Activated naive CD4-positive, alpha-beta T cell treated with anti-CD3 and anti-CD28 coated beads, Interleukin-2, amount 10 ng/mL, durations not matched to agents 7 days and 5 days (primary cell): ENCODE data around the gene KDELR3.
A peak's percentile ranks its signal among the peaks of the same experiment; 100 is the strongest.
"Not testable (repeated sequence)": the region's sequence is repeated elsewhere in the genome, so short reads cannot be mapped to it uniquely, and the experiment has no call there.

Source experiments
- CTCF ChIA-PET: fragments of 350-600 bp; sonication (Branson Sonifier 250); formaldehyde crosslinking; loops from one replicate; lab custom pipeline; 2021; ENCODE audit warnings: antibody characterized with exemption; lab: Charles Lee
- DNase-seq: peaks from one replicate; pipeline ENCODE4 v3.0.0-alpha.2; 2020
- H3K27ac Mint-ChIP-seq: one replicate; pipeline ENCODE4 v1.8.0; 2021; ENCODE audit warnings: mild to moderate bottlenecking, moderate library complexity, mixed read lengths
- H3K27me3 Mint-ChIP-seq: one replicate; pipeline ENCODE4 v1.8.0; 2021; ENCODE audit warnings: mild to moderate bottlenecking, mixed read lengths
- H3K36me3 Mint-ChIP-seq: one replicate; pipeline ENCODE4 v1.8.0; 2021; ENCODE audit warnings: mixed read lengths
- H3K4me1 Mint-ChIP-seq: one replicate; pipeline ENCODE4 v1.8.0; 2021; ENCODE audit warnings: mixed read lengths
- H3K4me3 Mint-ChIP-seq: one replicate; pipeline ENCODE4 v1.8.0; 2021; ENCODE audit warnings: mild to moderate bottlenecking, moderate library complexity, mixed read lengths
- H3K9me3 Mint-ChIP-seq: one replicate; pipeline ENCODE4 v1.8.0; 2021; ENCODE audit warnings: mixed read lengths

Gene KDELR3

DNA sequence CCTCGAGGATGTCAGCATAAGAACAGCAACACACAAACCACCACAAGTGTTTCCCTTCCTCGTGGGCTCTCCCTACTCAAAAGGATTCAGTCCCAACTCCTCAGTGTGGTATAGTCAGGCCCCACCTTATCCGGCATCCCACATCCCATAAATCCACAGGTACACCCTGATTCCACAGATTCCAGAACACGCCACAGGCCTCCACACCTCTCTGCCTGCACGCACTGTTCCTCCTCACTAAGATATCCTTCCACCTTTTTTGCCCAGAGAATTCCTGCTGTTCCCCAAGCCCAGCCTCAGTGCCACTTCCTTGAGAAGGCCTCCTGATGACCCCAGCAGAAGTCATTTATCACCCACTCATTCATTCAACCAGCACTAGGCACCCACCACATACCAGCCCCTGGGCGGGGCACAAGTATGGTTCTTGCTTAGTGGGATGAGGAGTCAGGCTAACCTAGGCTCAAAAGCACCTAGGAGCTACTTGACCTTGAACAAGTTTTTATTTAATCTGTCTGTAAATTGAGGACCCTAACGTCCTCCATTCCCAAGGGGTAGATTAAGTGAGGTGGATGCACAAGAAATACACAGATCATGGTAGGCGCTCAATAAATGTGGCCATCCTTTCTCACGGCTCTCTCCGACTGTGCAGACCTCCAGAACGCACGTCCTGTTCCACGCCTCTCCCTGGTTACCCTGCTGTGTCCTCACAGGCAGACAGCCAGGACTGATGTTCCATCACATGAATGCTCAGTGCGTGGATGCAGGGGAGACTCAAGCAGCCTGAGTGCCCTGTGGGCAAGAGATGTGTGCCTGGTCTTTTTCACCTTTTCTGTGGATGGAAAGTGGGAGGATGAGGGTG, 10.8 kb upstream of the KDELR3 start:
- H3K27me3 Mint-ChIP-seq: peaks cover 95% of the 10 kb centered on the region
- H3K9me3 Mint-ChIP-seq: no peaks in the 10 kb centered on the region
- CTCF ChIA-PET: no interaction called here
- no peaks in the 10 kb centered on the region for H3K36me3 Mint-ChIP-seq
- DNase-seq: no peak
- peaks cover 24% of the 10 kb centered on the region for H3K4me1 Mint-ChIP-seq
- no peak overlapping the region for H3K27ac Mint-ChIP-seq
- peak overlapping the region; percentile 58 for H3K4me3 Mint-ChIP-seq

DNA sequence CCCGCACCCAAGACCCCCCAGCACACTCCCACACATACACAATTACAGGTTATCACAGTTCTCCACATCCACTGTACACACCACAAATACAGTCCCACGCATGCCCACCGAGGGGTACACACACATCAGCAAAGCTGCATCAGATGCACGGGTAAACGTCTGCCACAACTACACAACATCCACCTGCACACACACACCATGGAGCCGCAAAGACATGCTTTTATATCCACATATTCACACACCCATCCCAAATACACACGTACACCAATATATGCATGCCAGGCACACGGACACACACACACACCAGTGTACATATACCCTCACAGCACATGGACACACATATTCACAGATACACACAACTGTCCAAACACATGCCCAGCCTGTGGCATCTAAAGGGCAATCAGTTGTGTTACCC, 7.5 kb upstream of the KDELR3 start:
- Mint-ChIP-seq H3K27me3 (peaks cover 99% of the 10 kb centered on the region), H3K9me3 (no peaks in the 10 kb centered on the region), H3K36me3 (no peaks in the 10 kb centered on the region), H3K4me1 (peaks cover 22% of the 10 kb centered on the region), H3K4me3 (no peak overlapping the region), H3K27ac (no peak overlapping the region)
- CTCF ChIA-PET: no interaction called here
- no peak for DNase-seq

DNA sequence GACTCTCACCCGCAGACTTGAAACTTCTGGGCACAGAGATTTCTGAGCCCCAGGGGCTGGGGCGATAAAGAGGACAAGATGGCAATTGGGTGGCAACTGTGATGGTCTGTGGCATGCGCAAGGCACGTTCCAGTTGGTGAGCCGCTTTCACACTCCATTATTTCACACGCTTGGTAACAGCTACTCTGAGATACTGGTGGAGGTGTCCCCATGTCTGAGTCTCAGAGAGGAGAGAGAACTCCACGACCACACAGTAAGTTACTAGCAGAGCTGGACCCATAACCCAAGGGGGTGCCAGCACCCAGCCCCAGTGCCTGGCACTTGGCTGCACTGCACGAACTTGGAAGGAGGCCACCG, 6.9 kb upstream of the KDELR3 start:
- Mint-ChIP-seq H3K27ac (no peak overlapping the region), H3K9me3 (no peaks in the 10 kb centered on the region), H3K4me3 (no peak overlapping the region), H3K4me1 (peaks cover 22% of the 10 kb centered on the region), H3K27me3 (peaks cover 100% of the 10 kb centered on the region), H3K36me3 (no peaks in the 10 kb centered on the region)
- CTCF ChIA-PET: interaction anchor here (1.1 kb wide), 1 partner anchor 409 kb away, joined by 3 read pairs; no protein-coding TSS in a partner anchor
- no peak for DNase-seq

DNA sequence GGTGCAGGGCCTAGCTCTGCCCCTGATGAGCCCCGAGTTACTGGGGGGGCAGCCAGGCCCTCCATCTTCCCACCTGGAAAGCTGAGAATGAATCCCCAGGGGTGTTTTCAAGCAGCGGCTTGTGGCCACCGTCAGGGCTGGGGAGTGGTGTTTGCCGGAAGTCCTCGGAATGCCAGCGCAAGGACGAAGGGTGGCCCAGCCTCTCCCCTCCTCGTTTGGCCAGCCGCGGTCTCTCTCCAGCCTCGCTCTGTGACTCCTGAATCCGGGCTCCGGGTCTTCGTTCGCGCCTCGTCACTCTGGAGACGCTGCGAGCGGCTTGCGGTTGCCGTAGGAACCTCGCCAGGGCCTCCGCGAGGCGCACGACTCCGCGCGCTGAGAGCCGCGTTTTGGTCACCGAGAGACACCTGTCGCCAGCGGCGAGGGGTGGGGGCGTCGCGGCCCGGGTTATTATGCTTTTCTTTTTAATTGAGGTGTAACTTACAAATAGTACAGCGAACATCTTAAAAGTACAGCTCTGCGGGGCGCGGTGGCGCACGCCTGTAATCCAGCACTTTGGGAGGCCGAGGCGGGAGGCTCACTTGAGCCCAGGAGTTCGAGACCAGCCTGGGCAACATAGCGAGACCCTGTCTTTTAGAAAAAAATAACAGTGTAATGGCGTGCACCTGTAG, 6.3 kb upstream of the KDELR3 start:
- Mint-ChIP-seq H3K27me3 (peaks cover 100% of the 10 kb centered on the region), H3K27ac (no peak overlapping the region), H3K36me3 (no peaks in the 10 kb centered on the region), H3K4me1 (peaks cover 18% of the 10 kb centered on the region), H3K4me3 (no peak overlapping the region), H3K9me3 (no peaks in the 10 kb centered on the region)
- peak; percentile 81 for DNase-seq
- CTCF ChIA-PET: interaction anchor here (1.1 to 1.3 kb wide), 2 partner anchors 111 to 409 kb away, joined by 3 read pairs; no protein-coding TSS in a partner anchor

DNA sequence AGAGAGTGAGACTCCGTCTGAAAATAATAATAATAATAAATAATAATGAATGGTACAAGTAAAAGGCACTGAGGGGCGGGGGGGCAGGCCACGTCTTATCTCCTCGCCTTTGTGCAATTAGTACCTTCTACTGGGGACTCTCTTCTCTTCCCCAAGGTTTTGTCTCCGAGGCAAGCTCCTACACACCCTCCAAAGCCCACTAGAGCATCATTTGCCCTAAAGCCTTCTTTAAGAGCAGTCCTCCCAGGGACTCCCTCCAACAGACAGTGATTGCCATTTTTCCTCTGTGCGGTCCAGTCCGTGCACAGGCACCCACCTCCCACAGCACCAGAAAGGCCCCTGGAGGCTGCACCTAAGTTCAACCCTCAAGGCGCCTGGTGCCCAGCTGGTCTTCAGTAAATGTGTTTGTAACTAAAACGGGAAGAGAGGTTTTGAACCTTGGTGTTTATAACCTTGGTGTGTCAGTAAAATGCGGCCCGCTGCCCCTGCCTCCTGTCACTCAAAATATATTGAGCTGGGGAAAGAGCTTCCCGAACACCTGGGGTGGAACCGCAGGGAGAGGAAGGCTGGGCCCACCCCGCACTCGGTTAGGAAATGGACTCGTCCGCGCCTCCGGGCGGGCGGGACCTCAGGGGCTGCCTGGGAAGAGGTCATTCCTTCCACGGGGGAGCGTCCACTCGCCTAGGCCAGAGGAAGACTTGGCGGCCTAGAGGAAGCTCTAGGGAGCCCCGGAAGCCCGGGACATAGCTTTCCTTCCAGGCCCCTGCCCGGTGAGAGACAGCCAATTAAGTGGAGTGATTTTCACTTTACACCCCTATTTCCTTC, 4.7 kb upstream of the KDELR3 start:
- Mint-ChIP-seq H3K4me3 (no peak overlapping the region), H3K4me1 (peaks cover 20% of the 10 kb centered on the region), H3K27ac (no peak overlapping the region), H3K36me3 (no peaks in the 10 kb centered on the region), H3K9me3 (no peaks in the 10 kb centered on the region), H3K27me3 (peaks cover 100% of the 10 kb centered on the region)
- CTCF ChIA-PET: interaction anchor here (0.6 to 1.3 kb wide), 3 partner anchors 29 to 109 kb away, joined by 3 to 4 read pairs (median 3); partner anchors contain the start of gene DMC1
- no peak for DNase-seq

DNA sequence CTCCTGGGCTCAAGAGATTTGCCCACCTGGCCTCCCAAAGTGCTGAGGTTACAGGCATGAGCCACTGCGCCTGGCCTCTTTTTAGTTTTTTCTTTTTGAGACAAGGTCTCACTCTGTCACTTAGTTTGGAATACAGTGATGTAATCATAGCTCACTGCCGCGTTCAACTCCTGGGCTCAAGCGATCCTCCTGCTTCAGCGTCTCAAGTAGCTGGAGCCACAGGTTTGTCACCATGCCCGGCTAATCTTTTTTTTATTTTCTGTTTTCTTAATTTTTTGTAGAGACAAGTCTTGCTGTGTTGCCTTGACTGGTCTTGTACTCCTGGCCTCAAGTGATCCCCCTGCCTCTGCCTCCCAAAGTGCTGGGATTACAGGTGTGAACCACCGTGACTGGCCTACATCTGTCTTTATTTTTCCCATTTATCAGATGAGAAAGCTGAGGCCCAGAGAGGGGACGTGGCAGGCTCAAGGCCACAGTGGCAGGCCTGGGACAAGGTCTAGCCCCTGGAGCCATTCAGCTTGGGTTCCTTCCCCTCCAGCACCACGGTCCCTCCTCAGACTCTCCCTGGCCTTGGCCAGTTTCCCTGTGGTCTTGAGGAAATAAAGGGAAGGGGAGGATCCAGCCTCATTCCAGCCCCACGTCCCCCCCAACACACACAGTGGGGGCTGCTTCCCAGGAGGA, 2.8 kb upstream of the KDELR3 start:
- no peak overlapping the region for H3K27ac Mint-ChIP-seq
- H3K27me3 Mint-ChIP-seq: peaks cover 97% of the 10 kb centered on the region

DNA sequence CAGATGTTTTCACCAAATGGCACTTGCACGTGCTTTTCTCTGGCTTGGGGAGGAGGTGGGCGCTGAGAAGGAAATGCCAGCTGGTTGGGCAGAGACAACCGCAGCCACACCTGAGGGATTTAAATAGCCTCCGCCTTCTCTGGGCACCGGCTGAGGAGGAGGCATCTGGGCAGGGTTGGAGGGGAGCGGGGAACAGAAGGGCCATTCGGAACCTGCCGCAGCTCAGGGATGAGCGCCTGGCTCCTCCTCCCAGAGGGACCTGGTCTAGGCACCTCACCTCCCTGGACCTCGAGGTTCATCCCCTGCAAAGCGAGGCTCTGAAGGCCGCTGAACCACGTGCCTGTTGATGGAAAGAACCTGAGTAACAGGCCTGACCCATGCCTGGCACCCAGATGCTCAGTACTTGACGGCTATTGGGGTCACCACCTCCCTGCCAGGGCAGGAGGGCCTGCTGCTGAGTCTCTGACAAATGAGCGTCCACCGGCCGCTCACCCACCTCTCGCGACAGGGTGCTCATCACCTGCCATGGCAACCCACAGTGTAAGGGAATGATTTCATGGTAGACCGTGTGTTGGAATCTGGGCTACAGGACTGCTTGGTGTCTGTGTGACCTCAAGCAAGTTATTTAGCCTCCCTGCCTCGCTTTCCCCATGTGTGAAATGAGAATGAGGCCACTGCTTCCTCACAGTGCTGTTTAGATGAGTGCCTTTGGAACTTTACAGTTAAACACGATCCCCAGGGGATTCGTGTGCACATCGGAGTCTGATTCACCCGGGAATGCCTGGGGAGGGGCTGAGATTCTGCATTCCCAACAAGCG, 2.0 kb upstream of the KDELR3 start:
- no peak for DNase-seq
- H3K4me1 Mint-ChIP-seq: peaks cover 20% of the 10 kb centered on the region
- no peaks in the 10 kb centered on the region for H3K9me3 Mint-ChIP-seq
- CTCF ChIA-PET: no interaction called here
- H3K27me3 Mint-ChIP-seq: peaks cover 95% of the 10 kb centered on the region
- H3K27ac Mint-ChIP-seq: no peak overlapping the region
- no peaks in the 10 kb centered on the region for H3K36me3 Mint-ChIP-seq
- H3K4me3 Mint-ChIP-seq: no peak overlapping the region

More for the DNA sequence above, 2.8 kb upstream of the KDELR3 start:
- no peaks in the 10 kb centered on the region for H3K9me3 Mint-ChIP-seq
- H3K36me3 Mint-ChIP-seq: no peaks in the 10 kb centered on the region
- H3K4me1 Mint-ChIP-seq: peaks cover 20% of the 10 kb centered on the region
- H3K4me3 Mint-ChIP-seq: no peak overlapping the region
- CTCF ChIA-PET: no interaction called here
- no peak for DNase-seq

DNA sequence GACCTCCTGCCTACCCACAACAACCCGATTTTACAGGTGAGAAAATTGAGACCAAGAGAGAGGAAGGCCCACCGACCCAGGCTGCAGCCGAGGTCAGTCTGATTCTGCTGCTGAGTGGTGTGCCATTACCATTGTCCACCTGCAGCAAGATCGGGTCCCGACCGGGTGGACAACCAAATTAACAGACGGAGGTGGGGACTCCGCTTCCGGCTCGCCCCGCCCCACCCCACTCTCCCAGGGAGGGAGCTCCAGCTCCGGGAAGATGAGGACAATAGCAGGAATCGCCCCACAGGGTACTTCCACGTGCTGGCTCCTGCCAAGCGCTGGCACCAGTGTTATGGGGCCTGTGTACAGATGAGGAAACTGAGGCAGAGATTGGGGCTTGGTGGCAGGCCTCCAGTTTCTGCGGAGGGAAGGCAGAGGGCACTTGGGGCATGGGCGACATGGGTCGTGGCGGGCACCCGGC, 425 bp upstream of the KDELR3 start:
- no peak overlapping the region for H3K27ac Mint-ChIP-seq
- no peaks in the 10 kb centered on the region for H3K36me3 Mint-ChIP-seq
- no peak for DNase-seq
- H3K4me1 Mint-ChIP-seq: peaks cover 12% of the 10 kb centered on the region
- H3K4me3 Mint-ChIP-seq: peak overlapping the region; percentile 63
- H3K9me3 Mint-ChIP-seq: no peaks in the 10 kb centered on the region
- CTCF ChIA-PET: no interaction called here
- peaks cover 79% of the 10 kb centered on the region for H3K27me3 Mint-ChIP-seq

DNA sequence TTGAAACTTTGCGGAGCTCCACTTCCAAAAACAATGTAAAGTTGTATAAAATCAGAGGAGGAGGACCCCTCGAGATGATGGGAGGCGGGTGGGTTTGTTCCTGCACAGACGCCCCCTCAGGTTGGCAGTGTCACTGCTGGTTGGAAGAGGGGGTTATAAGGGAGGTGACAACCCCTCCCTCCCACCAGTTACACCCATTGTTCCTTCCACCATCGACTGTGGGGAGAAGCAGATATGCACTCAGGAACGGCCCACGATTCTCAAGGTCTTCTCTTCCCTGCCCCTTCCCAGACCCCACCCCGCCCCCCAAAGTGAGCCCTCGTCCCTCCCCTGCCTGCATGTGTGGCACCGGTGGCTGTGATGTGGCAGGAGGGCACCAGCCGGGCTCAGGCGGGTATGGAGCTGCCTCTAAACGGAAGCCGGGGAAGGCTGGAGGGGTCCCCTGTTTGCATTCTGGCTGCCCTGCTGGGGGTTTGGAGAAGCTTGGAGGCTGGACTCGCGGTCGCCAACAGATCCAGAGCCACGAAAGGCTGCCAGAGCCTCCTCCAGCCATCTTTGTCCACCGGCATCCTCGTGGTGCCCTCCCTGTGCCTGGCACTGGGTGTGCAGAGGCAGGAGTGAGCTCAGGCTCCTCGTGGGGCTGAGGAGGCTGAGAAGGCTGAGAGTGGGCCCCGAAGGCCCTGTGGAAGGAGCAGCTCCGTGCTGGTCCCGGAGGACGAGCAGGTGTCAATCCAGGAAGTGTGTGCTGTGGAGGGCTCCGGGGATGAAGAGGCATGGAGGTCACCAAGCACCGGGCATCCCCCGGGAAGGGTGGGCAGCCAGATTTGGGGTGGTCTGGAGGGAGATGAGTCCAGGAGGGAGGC, 778 bp downstream of the KDELR3 start:
- Mint-ChIP-seq H3K4me1 (peaks cover 8% of the 10 kb centered on the region), H3K36me3 (no peaks in the 10 kb centered on the region), H3K9me3 (no peaks in the 10 kb centered on the region), H3K4me3 (peak overlapping the region; percentile 59), H3K27me3 (peaks cover 73% of the 10 kb centered on the region), H3K27ac (no peak overlapping the region)
- DNase-seq: no peak
- CTCF ChIA-PET: interaction anchor here (1.4 kb wide), 1 partner anchor 30 kb away, joined by 3 read pairs; no protein-coding TSS in a partner anchor

DNA sequence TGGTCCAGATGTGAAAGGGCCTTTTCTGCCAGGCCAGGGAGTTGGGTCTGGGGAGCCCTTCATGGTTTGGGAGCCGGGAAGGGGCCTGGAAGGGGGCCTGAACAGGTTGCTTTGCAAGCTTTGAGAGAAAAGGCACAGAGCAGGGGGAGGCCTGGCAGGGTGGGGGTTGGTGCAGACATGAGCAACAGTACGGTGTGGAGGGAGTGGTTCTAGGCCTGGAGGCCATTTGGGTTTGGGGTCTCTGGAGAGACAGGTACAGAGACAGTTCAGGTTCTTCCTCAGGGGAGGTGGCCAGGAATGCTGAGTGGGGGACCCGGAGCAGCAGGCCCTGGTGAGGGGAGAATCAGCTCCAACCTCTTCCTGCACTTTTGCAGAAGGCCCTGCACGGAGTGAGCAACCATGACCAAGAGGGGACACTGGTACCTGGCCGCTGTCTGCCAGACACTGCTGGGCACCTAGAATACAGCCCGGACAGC, 1.4 kb downstream of the KDELR3 start:
- H3K9me3 Mint-ChIP-seq: no peaks in the 10 kb centered on the region
- peaks cover 73% of the 10 kb centered on the region for H3K27me3 Mint-ChIP-seq
- H3K27ac Mint-ChIP-seq: no peak overlapping the region
- DNase-seq: no peak
- H3K36me3 Mint-ChIP-seq: no peaks in the 10 kb centered on the region
- CTCF ChIA-PET: interaction anchor here (1.4 kb wide), 1 partner anchor 30 kb away, joined by 3 read pairs; no protein-coding TSS in a partner anchor
- H3K4me1 Mint-ChIP-seq: peaks cover 8% of the 10 kb centered on the region
- no peak overlapping the region for H3K4me3 Mint-ChIP-seq

DNA sequence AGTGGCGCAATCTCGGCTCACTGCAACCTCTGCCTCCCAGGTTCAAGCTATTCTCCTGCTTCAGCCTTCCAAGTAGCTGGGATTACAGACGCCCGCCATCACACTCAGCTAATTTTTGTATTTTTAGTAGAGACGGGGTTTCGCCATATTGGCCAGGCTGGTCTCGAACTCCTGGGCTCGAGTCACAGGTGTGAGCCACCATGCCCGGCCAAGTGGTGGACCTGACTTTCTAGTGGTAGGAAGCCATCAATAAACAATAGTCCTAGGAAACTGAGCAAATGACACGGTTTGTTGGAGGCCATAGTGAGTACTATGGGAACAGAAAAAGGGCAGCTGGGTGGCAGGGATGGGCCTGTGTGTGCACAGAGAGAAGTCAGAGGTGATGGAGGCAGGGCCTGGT, 2.3 kb downstream of the KDELR3 start:
- DNase-seq, H3K9me3 Mint-ChIP-seq, H3K36me3 Mint-ChIP-seq, H3K4me3 Mint-ChIP-seq, H3K27ac Mint-ChIP-seq, H3K4me1 Mint-ChIP-seq, CTCF ChIA-PET: not testable (repeated sequence)
- peaks cover 67% of the 10 kb centered on the region for H3K27me3 Mint-ChIP-seq

DNA sequence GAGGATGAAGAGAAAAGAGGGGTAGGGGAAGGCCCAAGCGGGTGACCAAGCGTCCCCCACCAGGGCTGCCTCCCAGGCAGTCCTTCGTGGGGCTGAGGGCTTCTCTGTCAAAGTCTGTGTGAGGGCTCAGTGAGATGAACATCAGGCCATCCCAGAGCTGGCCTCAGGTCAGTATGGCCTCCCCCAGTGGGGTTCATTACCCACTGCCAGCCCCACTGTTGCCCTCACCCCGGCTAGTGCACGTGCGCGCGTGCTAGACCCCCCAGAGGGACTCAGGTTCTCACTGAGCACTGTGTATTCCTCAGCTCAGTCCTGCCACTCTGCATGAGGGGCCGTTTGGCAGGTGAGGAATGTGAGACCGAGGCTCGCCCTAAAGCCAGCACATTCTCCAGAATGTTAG, 3.3 kb downstream of the KDELR3 start:
- H3K4me1 Mint-ChIP-seq: peaks cover 8% of the 10 kb centered on the region
- CTCF ChIA-PET: no interaction called here

More for the DNA sequence above, 3.3 kb downstream of the KDELR3 start:
- Mint-ChIP-seq H3K9me3 (no peaks in the 10 kb centered on the region), H3K36me3 (no peaks in the 10 kb centered on the region), H3K4me3 (no peak overlapping the region), H3K27me3 (peaks cover 56% of the 10 kb centered on the region), H3K27ac (no peak overlapping the region)
- no peak for DNase-seq
